ENCODE measurements around the gene MOSPD2.
A peak's percentile ranks its signal among the peaks of the same experiment; 100 is the strongest.

Gene MOSPD2

GRCh38 chrX:14932136-14932535 is 58.9 kb downstream of the MOSPD2 start:
- TF ChIP-seq, protein P1, sequence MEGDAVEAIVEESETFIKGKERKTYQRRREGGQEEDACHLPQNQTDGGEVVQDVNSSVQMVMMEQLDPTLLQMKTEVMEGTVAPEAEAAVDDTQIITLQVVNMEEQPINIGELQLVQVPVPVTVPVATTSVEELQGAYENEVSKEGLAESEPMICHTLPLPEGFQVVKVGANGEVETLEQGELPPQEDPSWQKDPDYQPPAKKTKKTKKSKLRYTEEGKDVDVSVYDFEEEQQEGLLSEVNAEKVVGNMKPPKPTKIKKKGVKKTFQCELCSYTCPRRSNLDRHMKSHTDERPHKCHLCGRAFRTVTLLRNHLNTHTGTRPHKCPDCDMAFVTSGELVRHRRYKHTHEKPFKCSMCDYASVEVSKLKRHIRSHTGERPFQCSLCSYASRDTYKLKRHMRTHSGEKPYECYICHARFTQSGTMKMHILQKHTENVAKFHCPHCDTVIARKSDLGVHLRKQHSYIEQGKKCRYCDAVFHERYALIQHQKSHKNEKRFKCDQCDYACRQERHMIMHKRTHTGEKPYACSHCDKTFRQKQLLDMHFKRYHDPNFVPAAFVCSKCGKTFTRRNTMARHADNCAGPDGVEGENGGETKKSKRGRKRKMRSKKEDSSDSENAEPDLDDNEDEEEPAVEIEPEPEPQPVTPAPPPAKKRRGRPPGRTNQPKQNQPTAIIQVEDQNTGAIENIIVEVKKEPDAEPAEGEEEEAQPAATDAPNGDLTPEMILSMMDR (IDR thresholded peaks at IDR 0.05; ENCODE audit: low read depth, low read length, missing control alignments) = no peak
- H3K4me3 ChIP-seq (ENCODE audit: low read depth, low read length) = no peak overlapping the region
- in situ Hi-C loops (cut with HindIII; ENCODE audit: low sequenced_read_pairs) = no loop called here
- DNase-seq (ENCODE audit: low read depth) = no peak

DNA sequence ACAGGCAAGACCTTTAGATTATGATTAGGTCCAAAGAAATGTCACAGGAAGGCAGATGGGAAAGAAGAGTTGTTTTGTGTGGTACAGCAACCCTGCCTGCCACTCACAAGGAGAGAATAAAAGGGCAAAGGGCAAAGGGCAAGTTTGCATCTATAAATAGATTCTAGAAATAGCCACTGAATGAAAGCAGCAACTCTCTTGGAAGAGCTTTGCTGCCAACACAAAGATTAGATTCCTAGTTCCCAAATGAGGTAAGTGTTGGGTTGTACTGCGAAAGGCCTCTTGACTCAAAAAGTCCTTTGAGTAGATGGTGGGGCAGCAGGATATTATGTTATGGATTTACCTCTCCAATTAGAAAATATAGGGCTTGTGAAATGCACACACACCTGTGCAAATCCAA is 61.2 kb downstream of the MOSPD2 start:
- no peak for DNase-seq (ENCODE audit: low read depth)
- in situ Hi-C loops (cut with HindIII; ENCODE audit: low sequenced_read_pairs) = no loop called here
- TF ChIP-seq, protein P1 (IDR thresholded peaks at IDR 0.05; ENCODE audit: low read depth, low read length, missing control alignments) = no peak
- no peak overlapping the region for H3K4me3 ChIP-seq (ENCODE audit: low read depth, low read length)

DNA sequence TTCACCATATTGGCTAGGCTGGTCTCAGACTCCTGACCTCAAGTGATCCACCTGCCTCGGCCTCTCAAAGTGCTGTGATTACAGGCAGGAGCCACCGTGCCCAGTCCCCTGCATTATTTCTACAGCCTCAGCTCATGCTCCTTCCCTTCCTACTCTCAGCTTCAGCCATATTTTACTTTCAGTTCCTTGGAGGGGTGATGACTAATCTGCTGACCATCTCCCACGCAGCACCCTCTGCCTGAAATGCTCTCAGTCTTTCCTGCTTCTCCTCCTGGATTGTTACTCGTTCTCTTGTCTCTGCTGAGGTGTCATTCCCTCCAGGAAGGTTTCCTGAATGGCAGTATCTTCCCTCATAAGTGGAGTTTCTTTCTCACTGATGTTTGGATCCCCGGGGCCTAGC is 63.3 kb downstream of the MOSPD2 start:
- TF ChIP-seq, protein P1 (IDR thresholded peaks at IDR 0.05; ENCODE audit: low read depth, low read length, missing control alignments) = no peak
- no peak overlapping the region for H3K4me3 ChIP-seq (ENCODE audit: low read depth, low read length)
- DNase-seq (ENCODE audit: low read depth) = peak; percentile 23
- in situ Hi-C loops (cut with HindIII; ENCODE audit: low sequenced_read_pairs) = no loop called here

DNA sequence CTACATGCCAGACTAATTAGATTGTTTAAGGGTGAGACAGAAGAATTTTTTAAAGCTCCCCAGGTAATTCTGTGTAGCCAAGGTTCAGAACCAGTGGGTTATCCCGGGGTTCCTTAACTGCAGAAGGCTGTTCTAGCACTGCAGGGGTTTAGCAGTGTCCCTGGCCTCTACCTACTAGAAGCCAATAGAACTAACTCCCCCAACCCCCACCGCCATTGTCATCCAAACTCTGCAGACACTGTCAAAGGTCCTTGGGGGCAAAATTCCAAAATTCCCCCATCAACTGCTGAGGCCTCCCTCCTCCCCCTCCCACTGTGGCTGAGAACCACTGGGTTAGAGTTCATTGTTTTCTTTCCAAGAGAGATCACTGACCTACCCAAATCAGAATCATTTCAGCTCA is 66.4 kb downstream of the MOSPD2 start:
- H3K4me3 ChIP-seq (ENCODE audit: low read depth, low read length) = no peak overlapping the region
- no peak for DNase-seq (ENCODE audit: low read depth)
- TF ChIP-seq, protein P1 (IDR thresholded peaks at IDR 0.05; ENCODE audit: low read depth, low read length, missing control alignments) = no peak
- in situ Hi-C loops (cut with HindIII; ENCODE audit: low sequenced_read_pairs) = no loop called here

DNA sequence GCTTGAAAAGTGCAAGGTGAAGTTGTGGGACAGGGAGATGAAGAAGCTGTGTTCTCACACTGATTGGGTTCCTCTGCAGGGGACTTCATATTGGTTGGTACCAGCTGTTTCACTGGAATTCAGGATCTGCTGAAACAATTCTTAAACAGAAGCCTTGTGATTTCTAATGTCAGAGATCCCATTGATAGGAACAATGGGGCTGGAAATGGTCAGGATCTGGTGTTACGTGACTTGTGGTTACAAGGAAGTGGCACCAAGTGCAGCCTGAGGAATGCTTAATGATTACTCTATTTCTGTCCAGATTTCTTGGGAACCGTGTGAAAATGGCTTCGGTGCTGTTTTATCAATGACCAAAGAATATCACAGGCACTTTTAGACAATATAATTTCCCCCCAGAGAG is 68.1 kb downstream of the MOSPD2 start:
- H3K4me3 ChIP-seq (ENCODE audit: low read depth, low read length) = no peak overlapping the region
- no peak for DNase-seq (ENCODE audit: low read depth)
- TF ChIP-seq, protein P1 (IDR thresholded peaks at IDR 0.05; ENCODE audit: low read depth, low read length, missing control alignments) = no peak
- in situ Hi-C loops (cut with HindIII; ENCODE audit: low sequenced_read_pairs) = no loop called here

- in situ Hi-C loops (cut with HindIII; ENCODE audit: low sequenced_read_pairs) = no loop called here
- H3K4me3 ChIP-seq (ENCODE audit: low read depth, low read length) = no peak overlapping the region
- no peak for DNase-seq (ENCODE audit: low read depth)
- TF ChIP-seq, protein P1 (IDR thresholded peaks at IDR 0.05; ENCODE audit: low read depth, low read length, missing control alignments) = no peak
Observed at GRCh38 chrX:14942341-14942740, 69.1 kb downstream of the MOSPD2 start.

- in situ Hi-C loops (cut with HindIII; ENCODE audit: low sequenced_read_pairs) = no loop called here
- TF ChIP-seq, protein P1 (IDR thresholded peaks at IDR 0.05; ENCODE audit: low read depth, low read length, missing control alignments) = no peak
- no peak for DNase-seq (ENCODE audit: low read depth)
- H3K4me3 ChIP-seq (ENCODE audit: low read depth, low read length) = no peak overlapping the region
Observed at GRCh38 chrX:14943962-14944361, 70.7 kb downstream of the MOSPD2 start.
